IMR-90 (cell line): ENCODE results near the gene HS3ST2.

Experiments used
- CEBPB ChIP-seq: IDR thresholded peaks from 2 replicates; pipeline ENCODE4 v1.6.1; 2012; ENCODE audit warnings: low read depth, low read length, improper control_type of control experiment
- CTCF ChIP-seq: conservative IDR thresholded peaks from 2 replicates; pipeline ENCODE4 v1.5.1; 2012; ENCODE audit warnings: mild to moderate bottlenecking, low read depth, low read length, improper control_type of control experiment
- MAFK ChIP-seq: IDR thresholded peaks from 2 replicates; pipeline ENCODE4 v1.6.1; 2012; ENCODE audit warnings: low read depth, low read length, improper control_type of control experiment
- POLR2A ChIP-seq: IDR thresholded peaks from 2 replicates; pipeline ENCODE4 v1.6.1; 2012; ENCODE audit warnings: mild to moderate bottlenecking, low read depth, low read length
- RAD21 ChIP-seq: IDR thresholded peaks from 2 replicates; pipeline ENCODE4 v1.6.1; 2012; ENCODE audit warnings: low read length, improper control_type of control experiment
- RCOR1 ChIP-seq: IDR thresholded peaks from 2 replicates; pipeline ENCODE4 v1.6.1; 2012; ENCODE audit warnings: mild to moderate bottlenecking, low read length, improper control_type of control experiment; ENCODE audit not compliant: insufficient replicate concordance
- RFX5 ChIP-seq: IDR thresholded peaks from 2 replicates; pipeline ENCODE4 v1.8.0; 2012; ENCODE audit warnings: low read depth, mild to moderate bottlenecking, low read length, moderate library complexity
- SMC3 ChIP-seq: fragments of 150-350 bp; IDR thresholded peaks from 2 replicates; pipeline ENCODE4 v1.6.1; 2016; ENCODE audit warnings: low read depth, mild to moderate bottlenecking, antibody characterized with exemption, low read length, moderate library complexity
- TF ChIP-seq, protein P1 (sequence below): fragments of 150-350 bp; IDR thresholded peaks from 2 replicates; pipeline ENCODE4 v1.6.1; 2016; ENCODE audit warnings: low read depth, mild to moderate bottlenecking, low read length, moderate library complexity, borderline replicate concordance

DNA sequence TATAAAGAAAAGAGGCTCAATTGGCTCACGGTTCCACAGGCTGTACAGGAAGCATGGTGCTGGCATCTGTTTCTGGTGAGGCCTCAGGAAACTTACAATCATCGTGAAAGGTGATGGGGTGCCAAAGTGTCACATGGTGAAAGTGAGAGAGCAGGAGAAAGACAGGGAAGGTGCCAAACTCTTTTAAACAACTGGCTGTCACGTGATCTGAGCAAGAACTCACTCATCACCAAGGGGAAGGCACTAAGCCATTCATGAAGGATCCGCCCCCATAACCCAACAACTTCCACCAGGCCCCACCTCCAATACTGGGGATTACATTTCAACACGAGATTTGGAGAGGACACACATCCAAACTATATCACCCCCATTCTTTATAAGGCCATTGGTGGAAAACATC is 28.4 kb upstream of the HS3ST2 start:
- TF ChIP-seq, protein P1, sequence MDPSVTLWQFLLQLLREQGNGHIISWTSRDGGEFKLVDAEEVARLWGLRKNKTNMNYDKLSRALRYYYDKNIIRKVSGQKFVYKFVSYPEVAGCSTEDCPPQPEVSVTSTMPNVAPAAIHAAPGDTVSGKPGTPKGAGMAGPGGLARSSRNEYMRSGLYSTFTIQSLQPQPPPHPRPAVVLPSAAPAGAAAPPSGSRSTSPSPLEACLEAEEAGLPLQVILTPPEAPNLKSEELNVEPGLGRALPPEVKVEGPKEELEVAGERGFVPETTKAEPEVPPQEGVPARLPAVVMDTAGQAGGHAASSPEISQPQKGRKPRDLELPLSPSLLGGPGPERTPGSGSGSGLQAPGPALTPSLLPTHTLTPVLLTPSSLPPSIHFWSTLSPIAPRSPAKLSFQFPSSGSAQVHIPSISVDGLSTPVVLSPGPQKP = no peak
- TF ChIP-seq CTCF (no peak), SMC3 (no peak), RCOR1 (no peak), RFX5 (no peak), CEBPB (no peak), MAFK (no peak), RAD21 (no peak), POLR2A (no peak)
